ENCODE measurements around the gene PDPK1.
A peak's percentile ranks its signal among the peaks of the same experiment; 100 is the strongest.
"Not testable (repeated sequence)": the region's sequence is repeated elsewhere in the genome, so short reads cannot be mapped to it uniquely, and the experiment has no call there.

Gene PDPK1

GRCh38 chr16:2533142-2533755 lies 4.6 kb upstream of the PDPK1 start:
- Histone ChIP-seq H3K4me1 (ENCODE audit: control insufficient read depth, insufficient read depth, low read length, poor library complexity, severe bottlenecking) (peaks cover 22% of the 10 kb centered on the region), H3K36me3 (ENCODE audit: control insufficient read depth, insufficient read depth, low read length) (peaks cover 19% of the 10 kb centered on the region), H3K4me3 (ENCODE audit: extremely low read depth, insufficient read depth, low read length, poor library complexity, severe bottlenecking) (peak overlapping the region; percentile 57)
- not testable (repeated sequence) for H3K27ac ChIP-seq (ENCODE audit: low read depth, low read length, severe bottlenecking); H3K9me3 ChIP-seq (ENCODE audit: control insufficient read depth, low read length)
- 78 to 87% methylated on average over 9 to 10 of the region's 16 CpGs for WGBS, 2 experiments (ENCODE audit: insufficient coverage in 2 of 2)

GRCh38 chr16:2533912-2534311 lies 3.9 kb upstream of the PDPK1 start:
- no peak overlapping the region for H3K27ac ChIP-seq (ENCODE audit: low read depth, low read length, severe bottlenecking)
- no peak overlapping the region for H3K4me3 ChIP-seq (ENCODE audit: extremely low read depth, insufficient read depth, low read length, poor library complexity, severe bottlenecking)
- H3K9me3 ChIP-seq (ENCODE audit: control insufficient read depth, low read length): no peaks in the 10 kb centered on the region
- 90 to 94% methylated on average over 9 of the region's 11 CpGs for WGBS, 2 experiments (ENCODE audit: insufficient coverage in 2 of 2)
- peaks cover 12% of the 10 kb centered on the region for H3K36me3 ChIP-seq (ENCODE audit: control insufficient read depth, insufficient read depth, low read length)
- peaks cover 22% of the 10 kb centered on the region for H3K4me1 ChIP-seq (ENCODE audit: control insufficient read depth, insufficient read depth, low read length, poor library complexity, severe bottlenecking)

GRCh38 chr16:2534335-2534734 lies 3.5 kb upstream of the PDPK1 start:
- H3K9me3 ChIP-seq (ENCODE audit: control insufficient read depth, low read length); H3K4me3 ChIP-seq (ENCODE audit: extremely low read depth, insufficient read depth, low read length, poor library complexity, severe bottlenecking); H3K27ac ChIP-seq (ENCODE audit: low read depth, low read length, severe bottlenecking); H3K36me3 ChIP-seq (ENCODE audit: control insufficient read depth, insufficient read depth, low read length): not testable (repeated sequence)
- 80 to 100% methylated on average over 1 to 4 of the region's 5 CpGs for WGBS, 2 experiments (ENCODE audit: insufficient coverage in 2 of 2)
- H3K4me1 ChIP-seq (ENCODE audit: control insufficient read depth, insufficient read depth, low read length, poor library complexity, severe bottlenecking): peaks cover 22% of the 10 kb centered on the region

- peaks cover 6% of the 10 kb centered on the region for H3K36me3 ChIP-seq (ENCODE audit: control insufficient read depth, insufficient read depth, low read length)
- H3K9me3 ChIP-seq (ENCODE audit: control insufficient read depth, low read length): no peaks in the 10 kb centered on the region
- peak overlapping the region; percentile 79 for H3K27ac ChIP-seq (ENCODE audit: low read depth, low read length, severe bottlenecking)
- peaks cover 22% of the 10 kb centered on the region for H3K4me1 ChIP-seq (ENCODE audit: control insufficient read depth, insufficient read depth, low read length, poor library complexity, severe bottlenecking)
- H3K4me3 ChIP-seq (ENCODE audit: extremely low read depth, insufficient read depth, low read length, poor library complexity, severe bottlenecking): no peak overlapping the region
- 90% methylated on average over 8 to 9 of the region's 9 CpGs for WGBS, 2 experiments (ENCODE audit: insufficient coverage in 2 of 2)
These were observed 2.2 kb upstream of the PDPK1 start for GRCh38 chr16:2535625-2536013.

GRCh38 chr16:2539192-2539844 lies 1.5 kb downstream of the PDPK1 start:
- not testable (repeated sequence) for H3K9me3 ChIP-seq (ENCODE audit: control insufficient read depth, low read length); H3K27ac ChIP-seq (ENCODE audit: low read depth, low read length, severe bottlenecking)
- H3K4me1 ChIP-seq (ENCODE audit: control insufficient read depth, insufficient read depth, low read length, poor library complexity, severe bottlenecking): peaks cover 16% of the 10 kb centered on the region
- 93 to 97% methylated on average over 24 of the region's 24 CpGs for WGBS, 2 experiments (ENCODE audit: insufficient coverage in 2 of 2)
- H3K36me3 ChIP-seq (ENCODE audit: control insufficient read depth, insufficient read depth, low read length): peaks cover 16% of the 10 kb centered on the region
- peak overlapping the region; percentile 38 for H3K4me3 ChIP-seq (ENCODE audit: extremely low read depth, insufficient read depth, low read length, poor library complexity, severe bottlenecking)

GRCh38 chr16:2539845-2540458 lies 2.1 kb downstream of the PDPK1 start:
- not testable (repeated sequence) for H3K4me3 ChIP-seq (ENCODE audit: extremely low read depth, insufficient read depth, low read length, poor library complexity, severe bottlenecking)

GRCh38 chr16:2540912-2541311 lies 3.1 kb downstream of the PDPK1 start:
- not testable (repeated sequence) for H3K9me3 ChIP-seq (ENCODE audit: control insufficient read depth, low read length); H3K27ac ChIP-seq (ENCODE audit: low read depth, low read length, severe bottlenecking); H3K4me3 ChIP-seq (ENCODE audit: extremely low read depth, insufficient read depth, low read length, poor library complexity, severe bottlenecking); H3K4me1 ChIP-seq (ENCODE audit: control insufficient read depth, insufficient read depth, low read length, poor library complexity, severe bottlenecking)
- H3K36me3 ChIP-seq (ENCODE audit: control insufficient read depth, insufficient read depth, low read length): peaks cover 22% of the 10 kb centered on the region
- WGBS, 2 experiments (ENCODE audit: insufficient coverage in 2 of 2): 100% methylated on average over 2 of the region's 4 CpGs; no CpG with 5 or more reads in 1 of the 2 experiments

More at GRCh38 chr16:2539845-2540458, 2.1 kb downstream of the PDPK1 start:
- WGBS, 2 experiments (ENCODE audit: insufficient coverage in 2 of 2): 75 to 80% methylated on average over 12 to 13 of the region's 14 CpGs
- H3K36me3 ChIP-seq (ENCODE audit: control insufficient read depth, insufficient read depth, low read length): peaks cover 19% of the 10 kb centered on the region
- peaks cover 12% of the 10 kb centered on the region for H3K4me1 ChIP-seq (ENCODE audit: control insufficient read depth, insufficient read depth, low read length, poor library complexity, severe bottlenecking)
- H3K27ac ChIP-seq (ENCODE audit: low read depth, low read length, severe bottlenecking); H3K9me3 ChIP-seq (ENCODE audit: control insufficient read depth, low read length): not testable (repeated sequence)

- H3K9me3 ChIP-seq (ENCODE audit: control insufficient read depth, low read length); H3K4me3 ChIP-seq (ENCODE audit: extremely low read depth, insufficient read depth, low read length, poor library complexity, severe bottlenecking); H3K4me1 ChIP-seq (ENCODE audit: control insufficient read depth, insufficient read depth, low read length, poor library complexity, severe bottlenecking); H3K27ac ChIP-seq (ENCODE audit: low read depth, low read length, severe bottlenecking): not testable (repeated sequence)
- 86 to 100% methylated on average over 1 of the region's 6 CpGs for WGBS, 2 experiments (ENCODE audit: insufficient coverage in 2 of 2)
- H3K36me3 ChIP-seq (ENCODE audit: control insufficient read depth, insufficient read depth, low read length): peaks cover 22% of the 10 kb centered on the region
These were observed 3.6 kb downstream of the PDPK1 start for GRCh38 chr16:2541409-2541808.

- not testable (repeated sequence) for H3K27ac ChIP-seq (ENCODE audit: low read depth, low read length, severe bottlenecking); H3K9me3 ChIP-seq (ENCODE audit: control insufficient read depth, low read length); H3K4me1 ChIP-seq (ENCODE audit: control insufficient read depth, insufficient read depth, low read length, poor library complexity, severe bottlenecking); H3K4me3 ChIP-seq (ENCODE audit: extremely low read depth, insufficient read depth, low read length, poor library complexity, severe bottlenecking)
- peaks cover 22% of the 10 kb centered on the region for H3K36me3 ChIP-seq (ENCODE audit: control insufficient read depth, insufficient read depth, low read length)
- 98 to 100% methylated on average over 4 to 7 of the region's 14 CpGs for WGBS, 2 experiments (ENCODE audit: insufficient coverage in 2 of 2)
These were observed 6.0 kb downstream of the PDPK1 start for GRCh38 chr16:2543771-2544170.

GRCh38 chr16:2550283-2550878 lies 12.6 kb downstream of the PDPK1 start:
- H3K4me1 ChIP-seq (ENCODE audit: control insufficient read depth, insufficient read depth, low read length, poor library complexity, severe bottlenecking): not testable (repeated sequence)

More at GRCh38 chr16:2550283-2550878, 12.6 kb downstream of the PDPK1 start:
- H3K36me3 ChIP-seq (ENCODE audit: control insufficient read depth, insufficient read depth, low read length); H3K4me3 ChIP-seq (ENCODE audit: extremely low read depth, insufficient read depth, low read length, poor library complexity, severe bottlenecking); H3K27ac ChIP-seq (ENCODE audit: low read depth, low read length, severe bottlenecking); H3K9me3 ChIP-seq (ENCODE audit: control insufficient read depth, low read length): not testable (repeated sequence)
- no CpG with 5 or more reads among the region's 14 CpGs for WGBS, 2 experiments (ENCODE audit: insufficient coverage in 2 of 2)
